Stimulated activated CD8-positive, alpha-beta memory T cell treated with anti-CD3 and anti-CD28 coated beads, Interleukin-12 subunit alpha, Interleukin-12 subunit beta, amount 100 ng/mL, for 24 hours (primary cell): ENCODE data around the gene FAM151B.
"Not testable (repeated sequence)": the region's sequence is repeated elsewhere in the genome, so short reads cannot be mapped to it uniquely, and the experiment has no call there.

Source experiments
- DNase-seq: peaks from one replicate; pipeline ENCODE4 v3.0.0-alpha.2; 2020; ENCODE audit errors: extremely low read depth

FAM151B gene

GRCh38 chr5:80503641-80504040 lies 15.7 kb downstream of the FAM151B start:
- DNase-seq = no peak

- DNase-seq = no peak
Observed at GRCh38 chr5:80504833-80505232, 16.9 kb downstream of the FAM151B start.

GRCh38 chr5:80507663-80508062 lies 19.8 kb downstream of the FAM151B start:
- no peak for DNase-seq

GRCh38 chr5:80508844-80509243 lies 20.9 kb downstream of the FAM151B start:
- DNase-seq = no peak

GRCh38 chr5:80509362-80509761 lies 21.5 kb downstream of the FAM151B start:
- no peak for DNase-seq

GRCh38 chr5:80516826-80517225 lies 28.9 kb downstream of the FAM151B start:
- DNase-seq = no peak

- DNase-seq = no peak
Observed at GRCh38 chr5:80540691-80541090, 52.8 kb downstream of the FAM151B start.

GRCh38 chr5:80541392-80541791 lies 53.5 kb downstream of the FAM151B start:
- DNase-seq = no peak

- no peak for DNase-seq
Observed at GRCh38 chr5:80554646-80555045, 66.7 kb downstream of the FAM151B start.

- DNase-seq = no peak
Observed at GRCh38 chr5:80555099-80555498, 67.2 kb downstream of the FAM151B start.

GRCh38 chr5:80559244-80559643 lies 71.3 kb downstream of the FAM151B start:
- DNase-seq = no peak

- no peak for DNase-seq
Observed at GRCh38 chr5:80565330-80565729, 77.4 kb downstream of the FAM151B start.

- DNase-seq = no peak
Observed at GRCh38 chr5:80566711-80567259, 78.9 kb downstream of the FAM151B start.

GRCh38 chr5:80568251-80568650 lies 80.4 kb downstream of the FAM151B start:
- no peak for DNase-seq

- DNase-seq = no peak
Observed at GRCh38 chr5:80569086-80569960, 81.4 kb downstream of the FAM151B start.

GRCh38 chr5:80569961-80570786 lies 82.3 kb downstream of the FAM151B start, which contains the start of gene ANKRD34B:
Gene ANKRD34B, minus strand, starts transcription at chr5:80570280. Its CDS starts 10,261 bp downstream, at chr5:80560019.
- no peak for DNase-seq

GRCh38 chr5:80573062-80573461 lies 85.2 kb downstream of the FAM151B start:
- DNase-seq = no peak

GRCh38 chr5:80576383-80576782 lies 88.5 kb downstream of the FAM151B start:
- no peak for DNase-seq

GRCh38 chr5:80577707-80578106 lies 89.8 kb downstream of the FAM151B start:
- no peak for DNase-seq

- DNase-seq = no peak
Observed at GRCh38 chr5:80579050-80579449, 91.2 kb downstream of the FAM151B start.

- DNase-seq = not testable (repeated sequence)
Observed at GRCh38 chr5:80580291-80580690, 92.4 kb downstream of the FAM151B start.

- DNase-seq = no peak
Observed at GRCh38 chr5:80584770-80585169, 96.9 kb downstream of the FAM151B start.
